A673 (cell line): Measurements from ENCODE around the gene TNPO2. TPM values are rescaled to one million over a fixed set of nuclear protein-coding genes. Genes with fewer than 3 reads are reported as not detected.
"Not testable (repeated sequence)": the region's sequence is repeated elsewhere in the genome, so short reads cannot be mapped to it uniquely, and the experiment has no call there.

Experiments used
- BruUV-seq: library from RNA; stranded (reverse); fragments of 400-500 nt; replicated peaks from 2 replicates; lab custom pipeline; 2021; lab: Mats Ljungman, UMichigan
- CTCF ChIA-PET: fragments of 300-600 bp; sonication (Branson Sonifier 250); formaldehyde crosslinking; loops from one replicate; lab custom pipeline; 2022; ENCODE audit warnings: antibody characterized with exemption; lab: Charles Lee
- POLR2A ChIA-PET: fragments of 300-600 bp; sonication (Branson Sonifier 250); formaldehyde crosslinking; loops from one replicate; lab custom pipeline; 2022; ENCODE audit warnings: antibody characterized with exemption; ENCODE audit not compliant: low non-redundant PET; lab: Charles Lee
- DNase-seq: peaks from one replicate; pipeline ENCODE4 v3.0.0-alpha.2; 2015; ENCODE audit warnings: low spot score
- H3K27ac ChIP-seq: fragments of 200-600 bp; sonication (generic); 2 replicates; pipeline ENCODE4 v1.5.1; 2016; ENCODE audit warnings: mixed run types, low read depth, mild to moderate bottlenecking, mixed read lengths, antibody characterized with exemption, low read length; ENCODE audit not compliant: poor library complexity, severe bottlenecking
- H3K27me3 ChIP-seq: fragments of 200-600 bp; sonication (generic); replicated peaks from 2 replicates; pipeline ENCODE4 v1.6.1; 2017; ENCODE audit warnings: mixed run types, low read depth, mild to moderate bottlenecking, mixed read lengths, antibody characterized with exemption, low read length; ENCODE audit not compliant: insufficient read depth, poor library complexity
- H3K36me3 ChIP-seq: fragments of 200-600 bp; sonication (generic); 2 replicates; pipeline ENCODE4 v1.6.1; 2016; ENCODE audit warnings: mixed run types, mild to moderate bottlenecking, mixed read lengths, antibody characterized with exemption, low read length; ENCODE audit not compliant: insufficient read depth, poor library complexity, severe bottlenecking
- H3K4me1 ChIP-seq: fragments of 200-600 bp; sonication (generic); 2 replicates; pipeline ENCODE4 v1.6.1; 2017; ENCODE audit warnings: mixed run types, mild to moderate bottlenecking, mixed read lengths, antibody characterized with exemption, low read length; ENCODE audit not compliant: insufficient read depth, poor library complexity, severe bottlenecking
- H3K4me3 ChIP-seq: fragments of 200-600 bp; sonication (generic); 2 replicates; pipeline ENCODE4 v1.5.1; 2016; ENCODE audit warnings: low read depth, mixed run types, mild to moderate bottlenecking, mixed read lengths, low read length; ENCODE audit not compliant: poor library complexity, severe bottlenecking
- H3K9me3 ChIP-seq: fragments of 200-600 bp; sonication (generic); 2 replicates; pipeline ENCODE4 v1.6.1; 2016; ENCODE audit warnings: mixed run types, low read depth, mild to moderate bottlenecking, mixed read lengths, antibody characterized with exemption, low read length; ENCODE audit not compliant: poor library complexity, severe bottlenecking
- EZH2 ChIP-seq: fragments of 200-600 bp; sonication (generic); IDR thresholded peaks from 2 replicates; pipeline ENCODE4 v1.6.1; 2017; ENCODE audit warnings: borderline replicate concordance, low read depth, mild to moderate bottlenecking, mixed read lengths, antibody characterized with exemption, low read length; ENCODE audit not compliant: poor library complexity, severe bottlenecking
- intact Hi-C: fragments of 100-400 bp; cut with micrococcal nuclease; formaldehyde crosslinking; loops from one replicate; pipeline ENCODE4 v1.10.0; 2022; ENCODE audit not compliant: unreplicated experiment
- total RNA-seq: library from RNA; stranded (reverse); gene quantifications from 2 replicates; pipeline ENCODE4 v1.2.3, GENCODE V29; 2021
- TF ChIP-seq, protein P1 (sequence below): fragments of 300-800, 200-600 bp; sonication (generic); conservative IDR thresholded peaks from 2 replicates; pipeline ENCODE4 v1.5.1; 2017; ENCODE audit warnings: low read depth, mild to moderate bottlenecking, antibody characterized with exemption, low read length, moderate library complexity, mixed read lengths

Gene TNPO2
- total RNA-seq, 1 experiment from 2014 or later, result 150 TPM

DNA sequence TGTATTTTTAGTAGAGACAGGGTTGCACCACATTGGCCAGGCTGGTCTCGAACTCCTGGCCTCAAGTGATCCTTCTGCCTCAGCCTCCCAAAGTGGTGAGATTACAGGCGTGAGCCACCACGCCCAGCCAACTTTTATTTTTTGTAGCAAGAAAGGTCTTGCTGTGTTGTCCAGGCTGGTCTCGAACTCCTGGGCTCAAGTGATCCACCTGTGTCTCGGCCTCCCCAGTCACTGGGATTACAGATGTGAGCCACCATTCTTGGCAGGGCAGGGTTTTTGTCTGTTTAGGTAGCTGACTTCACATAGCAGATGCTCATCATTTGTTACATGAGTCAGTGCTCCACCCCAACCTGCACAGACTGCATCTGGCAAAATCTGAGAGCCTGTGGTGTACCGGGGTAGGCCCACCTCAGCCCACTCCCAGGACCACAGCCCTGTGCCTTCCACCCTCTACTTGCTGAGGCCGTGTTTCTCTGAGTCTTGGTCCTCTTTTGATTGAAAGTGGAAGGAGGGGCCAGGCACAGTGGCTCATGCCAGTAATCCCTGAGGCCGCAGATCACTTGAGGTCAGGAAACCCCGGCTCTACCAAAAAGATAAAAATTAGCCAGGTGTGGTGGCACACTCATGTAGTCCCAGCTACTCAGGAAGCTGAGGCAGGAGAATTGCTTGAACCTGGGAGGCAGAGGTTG is 4.2 kb upstream of the TNPO2 start:
- CTCF ChIA-PET, result interaction anchor here (0.7 kb wide), 2 partner anchors 33 to 122 kb away, joined by 3 read pairs; no protein-coding TSS in a partner anchor
- TF ChIP-seq, protein P1, sequence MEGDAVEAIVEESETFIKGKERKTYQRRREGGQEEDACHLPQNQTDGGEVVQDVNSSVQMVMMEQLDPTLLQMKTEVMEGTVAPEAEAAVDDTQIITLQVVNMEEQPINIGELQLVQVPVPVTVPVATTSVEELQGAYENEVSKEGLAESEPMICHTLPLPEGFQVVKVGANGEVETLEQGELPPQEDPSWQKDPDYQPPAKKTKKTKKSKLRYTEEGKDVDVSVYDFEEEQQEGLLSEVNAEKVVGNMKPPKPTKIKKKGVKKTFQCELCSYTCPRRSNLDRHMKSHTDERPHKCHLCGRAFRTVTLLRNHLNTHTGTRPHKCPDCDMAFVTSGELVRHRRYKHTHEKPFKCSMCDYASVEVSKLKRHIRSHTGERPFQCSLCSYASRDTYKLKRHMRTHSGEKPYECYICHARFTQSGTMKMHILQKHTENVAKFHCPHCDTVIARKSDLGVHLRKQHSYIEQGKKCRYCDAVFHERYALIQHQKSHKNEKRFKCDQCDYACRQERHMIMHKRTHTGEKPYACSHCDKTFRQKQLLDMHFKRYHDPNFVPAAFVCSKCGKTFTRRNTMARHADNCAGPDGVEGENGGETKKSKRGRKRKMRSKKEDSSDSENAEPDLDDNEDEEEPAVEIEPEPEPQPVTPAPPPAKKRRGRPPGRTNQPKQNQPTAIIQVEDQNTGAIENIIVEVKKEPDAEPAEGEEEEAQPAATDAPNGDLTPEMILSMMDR, result no peak
- TF ChIP-seq EZH2, result no peak
- POLR2A ChIA-PET, result no interaction called here
- no peak for DNase-seq
- intact Hi-C loops, result no loop called here
- H3K36me3 ChIP-seq, result peaks cover 45% of the 10 kb centered on the region
- no peaks in the 10 kb centered on the region for H3K9me3 ChIP-seq
- H3K27me3 ChIP-seq, result no peaks in the 10 kb centered on the region
- peaks cover 2% of the 10 kb centered on the region for H3K4me1 ChIP-seq
- H3K27ac ChIP-seq, result no peak overlapping the region
- BruUV-seq, result no TSS peak
- H3K4me3 ChIP-seq, result no peak overlapping the region

DNA sequence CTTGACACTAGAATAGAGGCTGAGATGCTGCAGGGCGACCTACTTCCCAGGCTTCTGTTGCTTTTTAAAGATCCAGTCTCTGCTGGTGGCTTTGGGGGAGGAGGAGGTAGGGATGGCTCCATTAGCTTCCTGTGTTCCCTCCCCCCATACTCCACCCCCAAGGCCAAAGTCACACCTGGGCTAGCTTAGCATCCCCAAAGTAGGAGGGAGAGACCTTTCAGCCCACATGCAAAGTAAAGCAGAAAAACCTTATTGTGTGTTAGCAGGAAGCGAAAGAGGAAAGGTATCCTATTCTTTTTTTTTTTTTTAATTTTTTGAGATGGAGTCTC is 3.2 kb upstream of the TNPO2 start:
- DNase-seq, result no peak
- Histone ChIP-seq H3K4me3 (no peak overlapping the region), H3K27ac (no peak overlapping the region), H3K36me3 (peaks cover 41% of the 10 kb centered on the region), H3K27me3 (no peaks in the 10 kb centered on the region), H3K9me3 (no peaks in the 10 kb centered on the region), H3K4me1 (no peaks in the 10 kb centered on the region)
- TF ChIP-seq, protein P1, result no peak
- TF ChIP-seq EZH2, result no peak
- ChIA-PET CTCF (interaction anchor here (0.7 kb wide), 1 partner anchor 123 kb away, joined by 3 read pairs; no protein-coding TSS in a partner anchor), POLR2A (no interaction called here)
- BruUV-seq, result no TSS peak
- intact Hi-C loops, result no loop called here

DNA sequence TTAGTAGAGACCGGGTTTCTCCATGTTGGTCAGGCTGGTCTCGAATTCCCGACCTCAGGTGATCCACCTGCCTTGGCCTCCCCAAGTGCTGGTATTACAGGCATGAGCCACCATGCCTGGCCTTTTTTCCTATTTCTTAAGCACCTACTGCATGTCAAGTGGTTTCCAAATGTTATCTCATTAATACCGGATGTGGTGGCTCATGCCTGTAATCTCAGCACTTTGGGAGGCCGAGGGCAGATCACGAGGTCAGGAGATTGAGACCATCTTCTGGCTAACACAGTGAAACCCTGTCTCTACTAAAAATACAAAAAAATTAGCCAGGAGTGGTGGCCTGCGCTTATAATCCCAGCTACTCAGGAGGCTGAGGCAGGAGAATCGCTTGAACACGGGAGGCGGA is 1.9 kb upstream of the TNPO2 start:
- H3K36me3 ChIP-seq, result peaks cover 29% of the 10 kb centered on the region
- DNase-seq, H3K4me1 ChIP-seq, H3K27ac ChIP-seq, H3K9me3 ChIP-seq, H3K4me3 ChIP-seq, BruUV-seq, POLR2A ChIA-PET, H3K27me3 ChIP-seq, intact Hi-C loops: not testable (repeated sequence)
- CTCF ChIA-PET, result interaction anchor here (0.7 kb wide), 1 partner anchor 41 kb away, joined by 5 read pairs; no protein-coding TSS in a partner anchor

DNA sequence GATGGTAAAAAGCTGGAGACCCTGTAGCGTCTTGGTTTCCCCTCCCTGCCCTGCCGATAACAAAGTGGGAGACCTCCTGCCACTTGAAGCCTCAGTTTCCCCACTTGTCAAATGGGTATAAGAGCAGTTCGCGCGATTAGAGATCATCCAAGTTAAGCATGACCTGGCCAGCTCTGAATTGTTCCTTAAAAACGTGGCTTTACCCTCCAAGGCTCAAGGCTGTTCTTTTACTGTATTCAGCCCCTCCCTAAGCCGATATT is 421 bp downstream of the TNPO2 start:
- CTCF ChIA-PET, result interaction anchor here (0.5 to 1.2 kb wide), 4 partner anchors 14 to 576 kb away, joined by 3 to 5 read pairs (median 4); partner anchors contain the start of gene GET3
- BruUV-seq, result no TSS peak
- Histone ChIP-seq H3K36me3 (peaks cover 22% of the 10 kb centered on the region), H3K27ac (peak overlapping the region; percentile 98), H3K9me3 (no peaks in the 10 kb centered on the region), H3K4me3 (peak overlapping the region; percentile 94), H3K27me3 (no peaks in the 10 kb centered on the region), H3K4me1 (peaks cover 5% of the 10 kb centered on the region)
- intact Hi-C loops, result no loop called here
- TF ChIP-seq, protein P1, result no peak
- TF ChIP-seq EZH2, result no peak
- DNase-seq, result peak; percentile 35
- POLR2A ChIA-PET, result no interaction called here
